Cardiac septum (tissue), 1 donor: ENCODE data around the gene RPL36. TPM values are rescaled to one million over a fixed set of nuclear protein-coding genes. Genes with fewer than 3 reads are reported as not detected.
"Not testable (repeated sequence)": the region's sequence is repeated elsewhere in the genome, so short reads cannot be mapped to it uniquely, and the experiment has no call there.

ENCODE experiments used
- DNase-seq: peaks from one replicate; pipeline ENCODE4 v3.0.0-alpha.2; 2020; ENCODE audit warnings: low spot score
- intact Hi-C: fragments of 100-400 bp; cut with DNase I; formaldehyde crosslinking; loops from one replicate; pipeline ENCODE4 v1.14.0; 2022
- total RNA-seq: library from RNA; stranded (reverse); fragmentation: NEBNext Ultra II Directional; extraction: Animal tissue kit (Norgen Biotek cat#: 25700); gene quantifications from one replicate; pipeline ENCODE4 v1.2.1, GENCODE V29; 2021
- donor health status: DM: no; HTN: no; CAD: no.

RPL36 gene
- total RNA-seq, 1 donor from 2014 or later, result 337 TPM

DNA sequence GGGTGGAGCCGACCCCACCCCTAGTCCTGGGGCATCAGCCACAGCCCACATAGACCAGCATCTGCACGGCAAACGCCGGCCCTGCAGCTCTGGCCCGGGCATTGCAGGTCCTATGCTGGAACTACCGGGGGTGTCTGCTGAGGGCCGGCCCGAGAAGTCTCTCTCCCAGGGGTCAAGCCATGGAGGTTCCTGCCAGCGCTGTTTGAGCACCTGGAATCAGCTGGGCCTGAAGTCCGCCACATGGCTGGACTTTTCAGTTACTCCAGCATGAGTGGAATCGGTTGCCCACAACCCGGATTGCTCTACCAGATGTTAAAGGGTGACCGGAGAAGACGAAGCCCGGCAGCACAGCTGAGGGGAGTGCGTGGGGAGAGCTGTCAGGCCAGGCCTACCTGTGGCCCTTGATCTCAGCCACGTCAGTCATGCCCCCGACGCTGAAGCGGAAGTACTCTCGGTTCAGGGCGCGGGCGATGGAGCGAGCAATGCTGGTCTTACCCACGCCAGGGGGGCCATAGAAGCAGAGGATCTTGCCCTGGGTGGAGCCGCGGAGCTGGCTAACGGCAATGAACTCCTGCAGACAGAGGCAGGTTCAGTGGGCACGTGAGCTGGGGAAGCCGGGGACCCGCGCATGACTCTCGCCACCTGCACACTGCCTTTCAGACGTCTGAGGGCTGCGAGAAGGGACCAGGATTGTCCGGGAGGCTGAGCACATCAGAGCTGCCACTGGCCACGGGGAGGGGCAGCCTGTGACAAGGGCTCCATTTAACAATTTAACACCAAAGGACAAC, 8.7 kb downstream of the RPL36 start:
- intact Hi-C loops, result no loop called here
- DNase-seq, result no peak

DNA sequence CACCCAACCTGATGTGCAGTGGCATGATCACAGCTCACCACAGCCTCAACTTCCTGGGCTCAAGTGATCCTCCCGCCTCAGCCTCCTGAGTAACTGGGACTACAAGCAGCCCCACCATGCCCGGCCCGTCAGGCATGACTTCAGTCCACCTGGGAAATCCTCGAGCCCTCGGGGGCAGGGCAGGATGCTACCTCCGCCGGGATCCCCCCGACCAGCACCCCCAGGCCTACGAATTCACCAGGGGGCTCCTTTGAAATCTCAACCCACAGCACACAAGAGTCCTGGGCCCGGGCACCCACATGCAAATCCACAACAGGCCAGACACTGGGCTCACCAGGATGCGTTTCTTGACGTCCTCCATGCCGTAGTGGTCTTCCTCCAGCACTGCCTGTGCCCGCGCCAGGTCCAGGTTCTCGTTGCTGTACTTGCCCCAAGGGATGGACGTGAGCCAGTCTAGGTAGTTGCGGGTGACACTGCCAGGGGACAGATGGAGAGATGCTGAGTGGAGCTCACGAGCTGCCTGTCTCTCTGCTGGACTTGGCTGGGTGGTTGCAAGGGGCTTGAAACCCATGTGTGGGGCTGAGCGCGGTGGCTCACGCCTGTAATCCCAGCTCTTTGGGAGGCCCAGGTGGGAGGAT, 10.5 kb downstream of the RPL36 start:
- intact Hi-C loops, result no loop called here
- no peak for DNase-seq

DNA sequence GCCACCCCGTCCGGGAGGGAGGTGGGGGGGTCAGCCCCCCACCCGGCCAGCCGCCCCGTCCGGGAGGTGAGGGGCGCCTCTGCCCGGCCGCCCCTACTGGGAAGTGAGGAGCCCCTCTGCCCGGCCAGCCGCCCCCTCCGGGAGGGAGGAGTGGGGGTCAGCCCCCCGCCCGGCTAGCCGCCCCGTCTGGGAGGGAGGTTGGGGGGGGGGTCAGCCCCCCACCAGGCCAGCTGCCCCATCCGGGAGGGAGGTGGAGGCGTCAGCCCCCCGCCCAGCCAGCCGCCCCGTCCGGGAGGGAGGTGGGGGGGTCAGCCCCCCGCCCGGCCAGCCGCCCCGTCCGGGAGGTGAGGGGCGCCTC, 11.9 kb downstream of the RPL36 start:
- DNase-seq, intact Hi-C loops: not testable (repeated sequence)

DNA sequence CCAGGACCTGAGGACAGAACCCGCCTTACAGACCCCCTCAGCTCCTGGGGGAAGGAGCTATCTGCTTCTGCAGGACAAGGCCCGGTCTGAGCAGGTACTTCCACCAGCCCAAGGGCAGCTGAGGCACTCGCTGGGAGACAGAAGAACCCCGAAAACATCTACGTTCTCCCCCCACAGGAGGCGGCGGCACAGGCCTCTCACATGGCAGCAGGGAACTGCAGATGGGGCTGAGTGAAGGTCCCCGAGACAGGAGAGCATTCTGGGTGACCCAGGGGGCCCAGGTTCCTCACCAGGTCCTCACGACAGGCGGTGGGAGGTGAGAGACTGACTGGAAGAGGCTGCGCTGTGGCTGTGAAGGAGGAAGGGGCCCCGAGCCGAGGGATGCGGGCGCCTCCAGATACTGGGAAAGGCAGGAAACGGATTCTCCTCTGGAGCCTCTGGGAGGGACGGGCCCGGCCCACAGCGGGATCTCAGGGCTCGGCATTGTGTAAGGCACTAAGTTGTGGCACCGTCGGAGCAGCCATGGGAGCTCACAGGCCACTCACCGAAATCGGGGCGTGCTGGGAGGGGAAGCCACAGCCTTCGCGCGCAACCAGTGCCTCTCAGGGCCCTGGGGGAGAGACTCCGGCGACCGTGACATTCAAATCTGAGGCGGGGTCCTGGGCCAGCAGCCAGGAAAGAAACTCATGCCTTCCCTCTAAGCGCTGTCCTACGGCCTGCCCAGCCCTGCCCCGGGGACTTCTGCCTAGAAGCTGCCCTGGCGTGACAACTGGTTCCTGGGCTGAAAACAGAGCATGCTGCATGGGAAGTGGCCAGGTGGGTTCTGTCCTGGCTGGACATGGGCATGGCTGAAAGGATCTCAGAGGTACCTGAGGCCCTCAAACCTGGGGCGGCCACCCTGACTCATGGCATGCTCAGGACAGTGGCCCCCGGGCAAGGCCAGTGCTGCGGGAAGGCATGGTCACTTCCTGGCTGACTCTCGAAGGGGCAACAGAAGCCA, 14.0 kb downstream of the RPL36 start:
- DNase-seq, result no peak
- intact Hi-C loops, result no loop called here

DNA sequence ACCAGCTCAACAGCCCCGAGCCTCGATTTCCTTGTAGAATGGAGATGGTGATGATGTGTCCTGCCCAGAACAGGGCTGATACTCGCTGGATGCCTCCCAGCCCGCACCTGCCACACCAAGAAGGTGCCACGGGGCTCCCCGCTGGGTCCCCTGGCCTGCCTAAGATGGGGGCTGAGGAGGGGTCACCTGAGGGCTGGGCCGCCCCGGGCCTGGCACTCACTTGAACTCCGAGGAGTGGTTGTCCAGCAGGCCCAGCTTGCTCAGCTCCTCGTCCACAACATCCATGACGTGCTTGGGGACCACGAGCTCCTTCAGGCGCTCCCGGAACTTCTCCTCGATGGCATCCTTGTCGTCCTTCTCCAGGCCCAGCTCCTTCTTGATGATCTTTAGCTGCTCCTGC, 15.5 kb downstream of the RPL36 start:
- no peak for DNase-seq
- intact Hi-C loops, result no loop called here

DNA sequence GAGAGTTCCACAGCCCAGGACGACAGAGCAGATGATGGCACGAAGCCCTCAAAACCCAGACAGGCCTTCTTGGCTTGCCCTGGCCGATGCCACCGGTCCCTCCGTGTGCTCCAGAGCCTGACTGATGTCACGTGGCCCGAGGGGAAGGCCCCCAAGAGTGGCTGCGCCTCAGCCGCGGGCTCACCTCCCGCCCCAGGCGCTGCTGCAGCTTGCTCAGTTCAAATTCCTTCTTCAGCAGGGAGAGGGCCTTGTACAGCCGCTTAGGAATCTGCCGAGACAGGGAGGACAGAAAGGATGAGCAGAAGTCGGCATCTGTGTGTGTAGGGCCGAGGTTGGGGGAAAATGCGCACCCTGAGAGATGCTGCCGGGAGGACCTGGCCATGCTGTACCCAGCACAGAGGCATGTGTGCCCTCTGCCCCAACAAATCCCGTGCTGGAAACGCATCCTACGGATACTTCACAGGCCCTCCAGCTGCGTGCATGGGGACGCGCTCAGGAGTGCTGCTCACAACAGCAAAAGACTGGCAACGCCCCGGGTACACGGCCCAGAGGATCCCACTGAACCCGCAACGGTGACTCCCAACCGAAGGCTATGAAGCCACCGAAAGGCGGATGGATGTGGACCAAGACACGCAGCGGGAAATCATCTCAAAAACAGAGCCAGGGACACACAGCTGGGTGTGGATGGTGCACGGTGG, 16.9 kb downstream of the RPL36 start:
- DNase-seq, result no peak
- intact Hi-C loops, result no loop called here

DNA sequence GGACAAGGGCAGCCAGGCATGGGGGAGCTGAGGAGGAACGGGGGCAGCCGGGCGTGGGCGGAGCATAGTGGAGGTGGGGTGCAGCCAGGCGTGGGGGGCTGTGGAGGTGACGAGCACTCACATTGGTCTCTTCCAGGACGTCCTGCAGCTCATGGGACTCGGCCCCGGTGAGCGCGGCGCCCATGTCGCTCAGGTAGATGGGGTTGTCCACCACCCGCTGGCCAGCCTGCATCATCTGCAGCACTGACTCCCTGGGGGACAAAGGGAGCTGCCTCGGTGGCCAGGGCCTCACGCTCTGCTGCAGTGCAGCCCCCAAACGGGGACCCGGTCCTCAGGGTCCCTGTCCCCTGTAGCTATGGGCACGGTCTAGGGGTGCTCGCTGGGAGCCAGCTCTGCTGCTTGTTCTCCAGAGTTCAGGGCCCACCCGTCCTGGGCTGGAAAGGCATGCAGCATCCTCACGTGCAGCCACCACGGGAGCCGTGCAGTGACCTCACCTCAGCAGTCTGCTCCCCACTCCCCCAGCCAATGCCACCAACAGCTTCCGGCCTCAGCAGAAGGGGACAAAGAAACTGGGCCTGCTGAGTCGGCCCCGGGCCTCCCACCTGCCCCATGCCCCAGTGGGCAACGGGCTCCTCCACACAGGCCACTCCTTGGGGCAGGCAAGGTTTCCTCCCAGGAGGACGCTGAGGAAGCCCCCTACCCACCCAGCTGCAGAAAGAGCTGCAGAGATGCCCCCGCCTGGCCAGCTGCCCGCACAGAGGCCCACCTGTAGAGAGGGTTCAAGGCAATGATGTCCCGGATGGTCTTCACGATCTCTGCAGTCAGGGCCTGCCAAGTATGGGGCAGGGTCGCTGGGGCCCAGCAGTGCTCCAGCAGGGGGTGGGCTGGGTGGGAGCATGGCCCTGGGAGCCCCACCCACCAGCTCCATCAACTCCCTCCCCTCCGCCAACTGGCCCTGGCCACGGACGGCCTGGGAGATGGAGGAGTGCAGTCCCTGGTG, 17.8 kb downstream of the RPL36 start:
- no peak for DNase-seq
- intact Hi-C loops, result no loop called here

DNA sequence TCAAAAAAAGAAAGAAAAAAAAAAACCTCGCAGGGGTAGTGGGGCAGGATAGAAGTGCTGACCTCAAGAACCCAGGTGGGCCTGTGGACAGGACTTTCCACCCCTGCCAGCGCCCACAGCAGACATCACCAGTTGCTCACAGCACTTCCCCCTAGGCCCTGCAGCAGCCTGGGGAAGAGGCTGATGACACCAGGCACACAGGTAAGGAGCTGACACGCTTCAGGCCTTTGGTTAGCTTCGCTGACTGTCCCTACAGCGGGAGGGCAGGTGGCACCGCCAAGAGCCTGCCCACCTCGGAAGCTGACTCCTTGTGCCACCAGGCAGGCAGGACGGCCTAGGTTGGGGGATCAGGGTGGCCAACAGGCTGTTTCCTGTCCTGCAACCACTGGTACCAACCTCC, 20.9 kb downstream of the RPL36 start:
- intact Hi-C loops, result no loop called here

DNA sequence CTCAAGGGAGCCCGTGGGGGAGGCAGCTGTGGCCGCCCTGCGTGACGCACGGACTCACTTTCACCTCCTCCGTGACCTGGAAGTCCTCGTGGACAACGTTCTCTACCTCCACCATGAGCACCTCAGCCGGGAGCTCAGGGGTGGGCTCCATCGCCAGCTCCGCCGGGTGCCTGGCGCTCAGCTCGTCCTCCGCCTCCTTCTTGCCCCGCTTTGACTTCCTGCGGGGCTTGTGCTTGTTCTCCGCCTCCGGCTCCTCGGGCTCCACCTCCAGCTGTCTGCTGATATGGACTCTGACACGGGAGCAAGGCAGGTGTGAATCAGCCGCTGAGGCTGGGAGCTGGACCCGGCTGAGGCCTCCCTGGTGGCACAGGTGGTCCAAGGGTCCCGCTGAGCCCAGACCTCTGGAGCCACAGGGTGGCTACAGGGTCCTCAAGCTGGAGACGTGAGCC, 21.6 kb downstream of the RPL36 start:
- intact Hi-C loops, result no loop called here
- no peak for DNase-seq

More for the DNA sequence above, 20.9 kb downstream of the RPL36 start:
- no peak for DNase-seq

DNA sequence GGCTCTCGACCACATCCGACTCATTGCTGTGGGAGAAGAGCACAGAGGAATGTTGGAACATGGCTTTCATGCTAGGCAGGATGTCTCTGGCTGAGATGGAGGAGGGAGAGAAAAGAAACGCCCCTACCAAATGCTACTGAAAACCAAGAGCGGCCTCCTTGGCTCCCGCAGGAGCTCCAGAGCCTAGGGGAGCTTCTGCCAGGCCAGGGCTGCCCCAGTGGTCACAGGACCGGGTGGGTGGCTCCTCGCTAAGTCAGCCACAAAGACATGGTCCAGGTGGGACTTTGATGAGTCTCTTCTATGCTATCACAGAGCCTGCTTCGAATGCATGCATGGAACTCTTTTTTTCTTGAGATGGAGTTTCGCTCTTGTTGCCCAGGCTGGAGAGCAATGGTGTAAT, 23.1 kb downstream of the RPL36 start:
- intact Hi-C loops, result no loop called here
- no peak for DNase-seq

DNA sequence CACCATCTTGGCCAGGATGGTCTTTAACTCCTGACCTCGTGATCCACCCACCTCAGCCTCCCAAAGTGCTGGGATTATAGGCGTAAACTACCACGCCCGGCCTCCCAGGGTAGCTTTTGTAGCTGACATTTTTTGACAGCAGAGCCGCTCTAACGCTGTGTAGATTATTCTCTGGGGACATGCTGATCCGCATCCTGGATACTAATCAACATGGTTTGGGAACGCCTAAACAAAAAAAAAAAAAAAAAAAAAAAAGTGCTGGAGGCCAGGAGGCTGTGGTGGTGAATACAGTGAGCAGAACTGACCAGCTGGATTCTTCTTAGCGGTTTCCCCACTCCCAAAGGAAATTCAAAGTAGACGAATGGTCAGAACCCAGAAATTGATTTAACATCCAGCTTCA, 24.7 kb downstream of the RPL36 start:
- no peak for DNase-seq
- intact Hi-C loops, result no loop called here

DNA sequence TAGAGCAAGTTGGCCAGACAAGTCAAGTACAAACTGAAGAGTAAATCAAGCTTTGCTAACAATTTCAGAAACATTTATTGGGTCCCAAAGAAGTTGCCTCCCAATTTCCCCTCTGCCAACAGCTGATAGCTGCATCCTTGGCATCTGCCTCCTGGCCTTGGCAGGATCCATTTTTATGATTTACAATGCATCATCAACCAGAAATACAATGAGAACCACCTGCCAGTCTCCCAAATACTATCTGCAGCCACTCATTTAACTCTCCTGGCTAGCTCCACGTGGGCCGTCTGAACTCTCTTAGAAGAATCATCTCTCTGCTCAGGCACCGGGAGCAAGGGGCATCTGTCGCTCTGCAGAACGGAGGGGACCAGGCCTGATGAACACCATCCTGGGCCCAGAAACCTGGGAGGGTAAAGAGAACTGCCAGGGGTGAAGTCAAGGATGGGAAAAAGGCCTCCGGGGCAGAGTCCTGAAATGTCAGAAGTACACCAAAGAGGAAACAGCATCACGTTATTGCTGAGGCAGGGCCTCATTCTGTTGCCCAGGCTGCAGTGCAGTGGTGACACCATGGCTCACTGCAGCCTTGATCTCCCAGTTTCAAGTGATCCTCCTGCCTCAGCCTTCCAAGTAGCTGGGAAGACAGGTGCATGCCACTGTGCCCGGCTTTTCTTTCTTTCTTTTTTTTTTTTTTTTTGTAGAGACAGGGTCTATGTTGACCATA, 27.3 kb downstream of the RPL36 start:
- DNase-seq, result no peak
- intact Hi-C loops, result no loop called here

DNA sequence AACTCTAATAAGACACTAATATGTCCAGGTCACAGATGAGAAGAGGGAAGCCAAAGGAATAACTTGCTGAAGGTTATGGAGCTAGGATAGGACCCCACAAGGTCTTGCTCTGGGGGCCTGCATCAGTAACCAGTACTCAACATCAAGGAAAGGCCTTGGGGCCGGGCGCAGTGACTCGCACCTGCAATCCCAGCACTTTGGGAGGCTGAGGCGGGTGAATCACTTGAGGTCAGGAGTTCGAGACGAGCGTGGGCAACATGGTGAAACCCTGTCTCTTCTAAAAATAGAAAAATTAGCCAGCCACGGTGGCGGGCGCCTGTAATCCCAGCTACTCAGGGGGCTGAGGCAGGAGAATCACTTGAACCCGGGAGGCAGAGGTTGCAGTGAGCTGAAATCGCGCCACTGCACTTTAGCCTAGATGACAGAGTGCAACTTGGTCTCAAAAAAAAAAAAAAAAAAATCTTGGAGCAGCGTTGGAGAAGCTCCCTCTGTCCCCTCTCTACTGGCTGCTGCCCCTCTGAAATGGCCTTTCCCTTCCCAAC, 28.0 kb downstream of the RPL36 start:
- intact Hi-C loops, result no loop called here
- DNase-seq, result no peak

DNA sequence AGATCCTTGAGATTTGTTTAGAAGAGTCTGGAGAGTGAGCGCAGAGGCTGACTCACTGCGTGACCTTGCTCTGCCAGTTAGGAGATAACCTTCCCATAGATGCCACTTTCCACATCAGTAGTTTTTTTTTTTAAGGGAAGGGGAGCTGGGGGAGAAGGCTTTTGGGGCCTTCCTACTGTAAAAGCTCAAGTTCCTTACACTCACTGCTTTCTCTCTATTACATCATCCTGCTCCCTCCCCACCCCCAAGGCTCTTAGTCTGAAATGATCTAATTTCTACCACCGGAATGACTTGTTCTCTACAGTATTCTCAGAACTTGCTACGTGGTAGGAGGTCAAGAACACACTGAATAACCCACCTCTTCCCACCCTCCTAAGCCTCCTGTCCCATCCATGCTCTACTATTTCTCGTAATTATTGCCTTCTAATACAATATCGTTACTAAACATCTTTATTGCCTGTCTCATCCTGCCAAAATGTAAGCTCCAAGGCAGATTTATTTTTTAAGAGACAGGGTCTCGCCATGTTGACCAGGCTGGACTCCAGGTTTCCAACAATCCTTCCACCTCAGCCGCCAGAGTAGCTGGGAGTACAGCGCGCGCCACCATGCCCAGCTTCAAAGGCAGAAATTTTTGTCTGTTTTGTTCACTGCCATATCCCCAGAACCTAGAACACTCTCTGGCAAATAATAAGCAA, 28.6 kb downstream of the RPL36 start:
- intact Hi-C loops, result no loop called here
- DNase-seq, result no peak

DNA sequence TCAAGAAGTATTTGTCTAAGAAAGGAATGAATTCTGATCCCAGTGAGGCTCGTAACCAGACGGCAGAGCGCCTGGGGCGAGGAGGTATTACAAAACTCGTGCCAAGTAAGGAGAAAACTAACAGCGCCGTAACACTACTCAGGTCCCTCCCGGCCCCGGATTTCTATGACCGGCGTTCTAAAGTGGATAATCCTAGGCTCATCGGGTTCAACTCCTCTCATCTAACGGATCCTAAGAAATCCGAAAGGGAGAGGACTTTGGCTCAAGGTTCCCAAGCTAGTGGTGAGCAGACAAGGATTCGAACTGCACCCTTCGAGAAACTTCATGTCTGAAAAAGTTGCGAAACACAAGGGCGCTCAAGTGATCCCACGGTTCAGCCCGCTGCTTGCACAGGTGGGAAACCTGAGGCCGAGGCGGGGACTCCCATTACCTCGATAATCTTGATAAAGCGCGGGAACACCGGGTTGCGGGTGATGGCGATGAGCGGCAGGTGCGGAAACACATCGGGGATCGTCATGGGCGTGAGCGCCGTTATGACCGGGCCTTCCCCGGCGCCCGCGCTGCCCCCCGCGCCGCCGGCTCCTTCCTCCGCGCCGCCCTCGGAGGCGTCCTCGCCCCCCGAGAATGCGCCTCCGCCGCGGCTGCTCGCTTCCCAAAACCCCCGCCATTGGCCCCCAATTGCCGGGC, 29.3 kb downstream of the RPL36 start:
- DNase-seq, result no peak
- intact Hi-C loops, result no loop called here
